RWPE2 (cell line): ENCODE data around the gene DLG5.

ENCODE experiments used
- ATAC-seq: fragments of 200-7000 bp; cut with Tn5 transposase; 3 replicates; pipeline ENCODE4 v1.9.1; 2021; ENCODE audit warnings: low read depth
- DNase-seq: peaks from one replicate; pipeline ENCODE4 v3.0.0-alpha.2; 2020; ENCODE audit warnings: low spot score
- H3K27ac ChIP-seq: fragments of 450-650 bp; 2 replicates; pipeline ENCODE4 v1.5.1; 2017; ENCODE audit warnings: mild to moderate bottlenecking; ENCODE audit not compliant: poor library complexity, severe bottlenecking
- H3K27me3 ChIP-seq: fragments of 250-450 bp; sonication (Bioruptor Pico); 2 replicates; pipeline ENCODE4 v1.5.1; 2021; ENCODE audit warnings: mild to moderate bottlenecking, moderate library complexity; ENCODE audit not compliant: insufficient read depth, poor library complexity, severe bottlenecking
- H3K36me3 ChIP-seq: fragments of 250-450 bp; sonication (Bioruptor Pico); 2 replicates; pipeline ENCODE4 v1.5.1; 2020; ENCODE audit warnings: low read depth, mild to moderate bottlenecking, moderate library complexity
- H3K4me1 ChIP-seq: fragments of 250-450 bp; sonication (Bioruptor Pico); 2 replicates; pipeline ENCODE4 v1.5.1; 2021; ENCODE audit warnings: mild to moderate bottlenecking, moderate library complexity; ENCODE audit not compliant: insufficient read depth, poor library complexity, severe bottlenecking
- H3K4me3 ChIP-seq: fragments of 250-450 bp; sonication (Bioruptor Pico); 2 replicates; pipeline ENCODE4 v1.5.1; 2021; ENCODE audit warnings: mild to moderate bottlenecking, moderate library complexity; ENCODE audit not compliant: severe bottlenecking
- H3K9me3 ChIP-seq: fragments of 250-450 bp; sonication (Bioruptor Pico); 2 replicates; pipeline ENCODE4 v1.5.1; 2021; ENCODE audit warnings: mild to moderate bottlenecking, moderate library complexity; ENCODE audit not compliant: severe bottlenecking
- TF ChIP-seq, protein P1 (sequence below): fragments of 450-650 bp; IDR thresholded peaks from one replicate; pipeline ENCODE4 v1.5.1; 2017; ENCODE audit warnings: mild to moderate bottlenecking, moderate library complexity; ENCODE audit not compliant: poor library complexity, severe bottlenecking

Gene DLG5

DNA sequence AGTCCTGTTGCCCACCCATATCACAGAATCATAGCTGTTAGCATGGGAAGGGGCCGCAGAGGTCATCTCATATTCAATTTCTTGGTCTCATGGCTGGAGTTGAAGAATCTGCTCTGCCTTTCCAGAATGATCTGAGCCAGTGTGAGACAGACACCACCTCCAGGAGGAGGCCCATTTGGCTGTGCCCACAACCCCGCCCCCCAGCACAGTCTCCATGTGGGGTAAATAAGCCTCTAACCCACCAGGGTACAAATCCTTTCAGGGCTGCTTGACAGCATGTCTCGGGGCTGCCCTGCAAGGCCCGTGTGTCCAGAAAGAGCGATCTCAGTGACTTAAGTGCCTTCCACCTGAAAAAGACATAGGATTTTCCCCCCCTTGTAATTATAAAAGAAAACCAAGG is 137.5 kb downstream of the DLG5 start:
- Histone ChIP-seq H3K4me1 (no peaks in the 10 kb centered on the region), H3K27me3 (no peaks in the 10 kb centered on the region), H3K27ac (no peak overlapping the region), H3K36me3 (peaks cover 67% of the 10 kb centered on the region), H3K4me3 (no peak overlapping the region), H3K9me3 (no peaks in the 10 kb centered on the region)
- peak; percentile 34 for DNase-seq
- TF ChIP-seq, protein P1, sequence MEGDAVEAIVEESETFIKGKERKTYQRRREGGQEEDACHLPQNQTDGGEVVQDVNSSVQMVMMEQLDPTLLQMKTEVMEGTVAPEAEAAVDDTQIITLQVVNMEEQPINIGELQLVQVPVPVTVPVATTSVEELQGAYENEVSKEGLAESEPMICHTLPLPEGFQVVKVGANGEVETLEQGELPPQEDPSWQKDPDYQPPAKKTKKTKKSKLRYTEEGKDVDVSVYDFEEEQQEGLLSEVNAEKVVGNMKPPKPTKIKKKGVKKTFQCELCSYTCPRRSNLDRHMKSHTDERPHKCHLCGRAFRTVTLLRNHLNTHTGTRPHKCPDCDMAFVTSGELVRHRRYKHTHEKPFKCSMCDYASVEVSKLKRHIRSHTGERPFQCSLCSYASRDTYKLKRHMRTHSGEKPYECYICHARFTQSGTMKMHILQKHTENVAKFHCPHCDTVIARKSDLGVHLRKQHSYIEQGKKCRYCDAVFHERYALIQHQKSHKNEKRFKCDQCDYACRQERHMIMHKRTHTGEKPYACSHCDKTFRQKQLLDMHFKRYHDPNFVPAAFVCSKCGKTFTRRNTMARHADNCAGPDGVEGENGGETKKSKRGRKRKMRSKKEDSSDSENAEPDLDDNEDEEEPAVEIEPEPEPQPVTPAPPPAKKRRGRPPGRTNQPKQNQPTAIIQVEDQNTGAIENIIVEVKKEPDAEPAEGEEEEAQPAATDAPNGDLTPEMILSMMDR: no peak
- no peak for ATAC-seq

DNA sequence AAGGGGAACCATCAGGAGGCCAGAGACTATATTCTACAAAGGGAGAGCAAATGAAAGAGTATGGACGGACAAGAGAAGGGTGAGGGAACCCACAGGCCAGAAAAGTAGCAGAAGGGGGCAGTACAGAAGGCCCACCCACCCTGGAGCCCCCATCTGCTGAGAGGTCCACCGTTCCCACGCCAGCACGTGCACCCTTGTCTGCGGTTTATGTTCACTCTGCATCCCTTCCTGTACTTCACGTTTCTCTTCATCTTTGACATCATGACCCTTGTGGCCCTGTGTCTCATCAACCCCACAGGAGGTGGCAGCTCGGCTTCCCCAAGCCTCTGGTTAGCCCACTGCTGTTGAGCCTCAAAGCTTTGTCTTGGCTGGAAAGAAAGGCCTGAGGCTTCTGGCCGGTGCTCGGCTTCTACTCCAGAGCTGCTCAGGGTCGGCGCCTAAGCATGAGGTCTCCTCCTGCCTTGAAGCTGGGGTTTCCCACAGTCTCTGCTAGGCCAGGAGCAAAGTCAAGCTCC is 138.0 kb downstream of the DLG5 start:
- DNase-seq: peak; percentile 20
- peaks cover 67% of the 10 kb centered on the region for H3K36me3 ChIP-seq

DNA sequence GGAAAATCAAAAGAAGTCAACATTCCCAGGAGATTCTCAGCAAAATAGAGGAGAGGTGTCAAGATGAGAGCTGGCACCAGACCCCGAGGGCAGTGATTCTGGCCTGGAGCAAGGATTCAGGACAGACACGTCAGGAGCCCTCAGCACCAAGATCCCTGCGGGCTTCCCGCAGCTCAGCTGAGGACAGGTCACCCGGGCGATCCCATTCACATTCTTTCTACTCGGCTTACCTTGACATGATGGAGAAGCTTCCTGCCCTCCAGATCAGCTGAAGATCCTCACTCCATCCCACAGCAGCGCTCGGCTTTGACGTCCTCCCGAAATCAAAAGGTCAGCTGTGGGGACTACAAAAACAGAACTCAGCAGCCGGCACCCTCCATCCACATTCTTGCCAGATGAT is 139.1 kb downstream of the DLG5 start:
- H3K9me3 ChIP-seq: no peaks in the 10 kb centered on the region
- H3K4me3 ChIP-seq: no peak overlapping the region
- H3K4me1 ChIP-seq: no peaks in the 10 kb centered on the region
- peaks cover 69% of the 10 kb centered on the region for H3K36me3 ChIP-seq
- H3K27ac ChIP-seq: no peak overlapping the region
- TF ChIP-seq, protein P1: no peak
- ATAC-seq (no peak), DNase-seq (peak; percentile 27)
- H3K27me3 ChIP-seq: no peaks in the 10 kb centered on the region

More for the DNA sequence above, 138.0 kb downstream of the DLG5 start:
- ATAC-seq: no peak
- no peak overlapping the region for H3K4me3 ChIP-seq
- H3K9me3 ChIP-seq: no peaks in the 10 kb centered on the region
- TF ChIP-seq, protein P1: no peak
- no peak overlapping the region for H3K27ac ChIP-seq
- no peaks in the 10 kb centered on the region for H3K4me1 ChIP-seq
- H3K27me3 ChIP-seq: no peaks in the 10 kb centered on the region

DNA sequence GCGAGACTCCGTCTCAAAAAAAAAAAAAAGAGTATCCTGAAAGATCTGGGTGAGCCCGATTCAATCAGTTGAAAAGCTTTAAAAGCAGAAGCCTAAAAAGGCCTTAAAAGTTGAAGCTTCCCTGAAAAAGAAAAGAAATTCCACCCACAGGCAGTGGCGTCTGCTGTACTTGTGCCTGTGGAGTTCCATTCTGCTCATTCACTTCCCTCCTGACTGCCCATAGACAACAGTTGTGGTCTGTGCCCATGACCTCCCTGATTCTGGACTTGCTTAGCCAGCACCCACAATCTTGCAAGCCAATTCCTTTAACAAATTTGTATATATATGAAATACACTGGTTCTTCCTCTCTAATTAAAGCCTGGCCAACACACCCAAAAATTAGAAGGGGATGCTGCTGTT is 141.7 kb downstream of the DLG5 start:
- Histone ChIP-seq H3K27me3 (no peaks in the 10 kb centered on the region), H3K4me1 (no peaks in the 10 kb centered on the region), H3K4me3 (no peak overlapping the region), H3K27ac (no peak overlapping the region), H3K36me3 (peaks cover 51% of the 10 kb centered on the region), H3K9me3 (no peaks in the 10 kb centered on the region)
- DNase-seq (no peak), ATAC-seq (no peak)
- TF ChIP-seq, protein P1: no peak

DNA sequence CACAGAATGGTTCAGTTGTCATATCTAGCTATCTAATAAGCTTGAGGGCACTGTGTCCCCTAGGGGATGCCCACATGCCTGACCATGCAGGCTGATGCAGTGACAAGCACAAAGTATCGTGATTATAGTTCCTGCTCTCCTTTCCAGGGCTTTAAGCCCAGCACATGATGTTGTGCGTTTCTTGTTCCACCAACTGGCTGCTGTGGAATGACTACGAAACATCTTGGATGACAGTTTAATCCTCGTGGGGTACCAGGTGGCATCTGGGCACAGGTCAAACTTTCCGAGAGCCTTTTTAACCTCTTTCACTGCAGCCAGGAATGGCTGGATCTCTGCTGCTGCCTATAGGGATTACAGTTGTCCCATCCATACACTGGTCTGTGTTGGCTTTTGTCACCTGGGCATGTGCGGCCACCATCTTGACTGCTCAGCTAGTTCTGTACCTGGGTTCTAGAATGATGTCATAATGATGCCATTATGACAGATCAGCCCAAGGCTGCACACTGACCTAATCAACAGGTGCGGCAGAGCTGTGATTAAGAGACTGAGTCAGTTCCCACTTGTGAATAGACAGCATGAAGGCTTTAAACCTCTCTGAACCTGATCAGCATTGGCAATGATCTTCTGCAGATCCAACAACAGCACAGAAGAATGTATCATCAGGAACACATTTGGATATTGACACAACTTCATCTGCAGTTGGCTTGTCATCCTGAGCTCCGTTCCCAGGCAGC is 144.1 kb downstream of the DLG5 start:
- DNase-seq: no peak
- Histone ChIP-seq H3K4me3 (no peak overlapping the region), H3K27ac (no peak overlapping the region), H3K36me3 (peaks cover 36% of the 10 kb centered on the region), H3K27me3 (no peaks in the 10 kb centered on the region), H3K4me1 (no peaks in the 10 kb centered on the region), H3K9me3 (no peaks in the 10 kb centered on the region)
- no peak for ATAC-seq
- TF ChIP-seq, protein P1: no peak
